CD14-positive monocyte (primary cell): ENCODE measurements around the gene C3AR1. TPM values are rescaled to one million over a fixed set of nuclear protein-coding genes. Genes with fewer than 3 reads are reported as not detected.
A peak's percentile ranks its signal among the peaks of the same experiment; 100 is the strongest.
"Not testable (repeated sequence)": the region's sequence is repeated elsewhere in the genome, so short reads cannot be mapped to it uniquely, and the experiment has no call there.

Source experiments
- DNase-seq, 3 donors: peaks; one replicate each; pipeline ENCODE4 v3.0.0-alpha.2; 2011 to 2022
- H2AFZ ChIP-seq: 2 replicates; pipeline ENCODE4 v1.6.0; 2012; ENCODE audit warnings: mild to moderate bottlenecking, low read depth, low read length, inconsistent platforms; ENCODE audit not compliant: insufficient read depth, poor library complexity, severe bottlenecking
- H3K27ac ChIP-seq, 2 donors: 1 replicate in 1 of 2; 2 replicates in 1 of 2; pipeline ENCODE4 v1.5.1; 2012 to 2013; ENCODE audit warnings: low read length in 2 of 2, control low read depth in 1 of 2, inconsistent platforms in 1 of 2, low read depth in 1 of 2, mild to moderate bottlenecking in 1 of 2
- H3K27me3 ChIP-seq, 2 donors: one replicate each; pipeline versions ENCODE4 v1.6.0 to v1.6.1; 2011 to 2013; ENCODE audit warnings: low read length in 2 of 2; ENCODE audit not compliant: control insufficient read depth in 2 of 2, insufficient read depth in 2 of 2
- H3K36me3 ChIP-seq, 2 donors: replicated peaks in 1 of 2; 1 replicate in 1 of 2; 2 replicates in 1 of 2; pipeline versions ENCODE4 v1.5.1 to v1.6.1; 2012 to 2013; ENCODE audit warnings: low read length in 2 of 2, control low read depth in 1 of 2, inconsistent platforms in 1 of 2, mild to moderate bottlenecking in 1 of 2; ENCODE audit not compliant: insufficient read depth in 2 of 2, control insufficient read depth in 1 of 2
- H3K4me1 ChIP-seq, 2 donors: 1 replicate in 1 of 2; 2 replicates in 1 of 2; pipeline versions ENCODE4 v1.5.1 to v1.6.1; 2012 to 2013; ENCODE audit warnings: low read length in 2 of 2, control low read depth in 1 of 2, inconsistent platforms in 1 of 2, mild to moderate bottlenecking in 1 of 2, moderate library complexity in 1 of 2; ENCODE audit not compliant: insufficient read depth in 2 of 2, control insufficient read depth in 1 of 2
- H3K4me2 ChIP-seq: replicated peaks from 2 replicates; pipeline ENCODE3; 2012; ENCODE audit warnings: low read length, moderate library complexity, mild to moderate bottlenecking; ENCODE audit not compliant: poor library complexity, severe bottlenecking; ENCODE audit errors: extremely low read depth
- H3K4me3 ChIP-seq, 3 experiments: fragments of 200-600 bp in 1 of 3; sonication (generic) in 1 of 3; replicated peaks in 1 of 3; 1 replicate in 2 of 3; 2 replicates in 1 of 3; pipeline ENCODE4 v1.5.1; 2011 to 2013; ENCODE audit warnings: low read length in 3 of 3, mild to moderate bottlenecking in 3 of 3, control low read depth in 2 of 3, low read depth in 2 of 3, inconsistent platforms in 1 of 3, moderate library complexity in 1 of 3
- H3K79me2 ChIP-seq: 2 replicates; pipeline ENCODE4 v1.6.0; 2012; ENCODE audit warnings: mild to moderate bottlenecking, control low read depth, inconsistent platforms, low read length, moderate library complexity; ENCODE audit not compliant: insufficient read depth
- H3K9ac ChIP-seq: 2 replicates; pipeline ENCODE4 v1.6.0; 2017; ENCODE audit warnings: low read length, mild to moderate bottlenecking; ENCODE audit not compliant: insufficient read depth, poor library complexity, severe bottlenecking
- H3K9me3 ChIP-seq, 2 donors: replicated peaks in 1 of 2; 1 replicate in 1 of 2; 2 replicates in 1 of 2; pipeline versions ENCODE4 v1.5.1 to v1.6.1; 2012 to 2013; ENCODE audit warnings: low read length in 2 of 2, control low read depth in 1 of 2; ENCODE audit not compliant: control insufficient read depth in 1 of 2, insufficient read depth in 1 of 2
- H4K20me1 ChIP-seq: 2 replicates; pipeline ENCODE4 v1.6.0; 2012; ENCODE audit warnings: mild to moderate bottlenecking, low read length, control low read depth, moderate library complexity; ENCODE audit not compliant: insufficient read depth
- H3K27ac Mint-ChIP-seq, 7 donors: one replicate each; pipeline ENCODE4 v1.8.0; 2020; ENCODE audit warnings: mild to moderate bottlenecking in 7 of 7, mixed read lengths in 7 of 7, moderate library complexity in 6 of 7, inconsistent platforms in 2 of 7
- H3K27me3 Mint-ChIP-seq, 3 donors: one replicate each; pipeline ENCODE4 v1.8.0; 2021 to 2022; ENCODE audit warnings: low read depth in 3 of 3, mild to moderate bottlenecking in 3 of 3, mixed read lengths in 3 of 3, moderate library complexity in 3 of 3, inconsistent platforms in 1 of 3
- H3K36me3 Mint-ChIP-seq, 2 donors: one replicate each; pipeline ENCODE4 v1.8.0; 2020; ENCODE audit warnings: mixed read lengths in 2 of 2, inconsistent platforms in 1 of 2, mild to moderate bottlenecking in 1 of 2
- H3K4me1 Mint-ChIP-seq: one replicate; pipeline ENCODE4 v1.8.0; 2020; ENCODE audit warnings: mild to moderate bottlenecking, mixed read lengths
- H3K4me3 Mint-ChIP-seq, 2 donors: one replicate each; pipeline ENCODE4 v1.8.0; 2020; ENCODE audit warnings: mild to moderate bottlenecking in 2 of 2, mixed read lengths in 2 of 2, moderate library complexity in 1 of 2
- H3K9me3 Mint-ChIP-seq, 7 donors: one replicate each; pipeline ENCODE4 v1.8.0; 2020 to 2022; ENCODE audit warnings: mixed read lengths in 7 of 7, mild to moderate bottlenecking in 6 of 7, moderate library complexity in 6 of 7, inconsistent platforms in 2 of 7
- WGBS: methylation state at CpG from one replicate; pipeline ENCODE4 v1.1.5; 2013; ENCODE audit warnings: missing lambda C conversion rate; ENCODE audit not compliant: insufficient coverage; 5-methylcytosine and 5-hydroxymethylcytosine counted together
- intact Hi-C, 2 donors: fragments of 100-400 bp; cut with micrococcal nuclease; formaldehyde crosslinking; loops; one replicate each; pipeline versions ENCODE4 v1.15.0 to v1.15.1; 2023
- polyA plus RNA-seq, 3 donors: library from polyadenylated mRNA; depleted of rRNA in 1 of 3; unstranded in 2 of 3; stranded (reverse) in 1 of 3; fragments of 300-500 nt in 2 of 3; fragments of >200 nt in 1 of 3; fragmentation: Illumina TruSeq in 2 of 3; gene quantifications; 1 replicate in 2 of 3; 2 replicates in 1 of 3; pipeline ENCODE4 v1.2.3, GENCODE V29; 2012 to 2021
- TF ChIP-seq, protein P1 (sequence below): fragments of 200-600 bp; IDR thresholded peaks from one replicate; pipeline ENCODE4 v1.8.0; 2022; ENCODE audit warnings: antibody characterized with exemption, mild to moderate bottlenecking

C3AR1 gene
- polyA plus RNA-seq, 3 donors = 60.7 to 222 (median 67.3) TPM

DNA sequence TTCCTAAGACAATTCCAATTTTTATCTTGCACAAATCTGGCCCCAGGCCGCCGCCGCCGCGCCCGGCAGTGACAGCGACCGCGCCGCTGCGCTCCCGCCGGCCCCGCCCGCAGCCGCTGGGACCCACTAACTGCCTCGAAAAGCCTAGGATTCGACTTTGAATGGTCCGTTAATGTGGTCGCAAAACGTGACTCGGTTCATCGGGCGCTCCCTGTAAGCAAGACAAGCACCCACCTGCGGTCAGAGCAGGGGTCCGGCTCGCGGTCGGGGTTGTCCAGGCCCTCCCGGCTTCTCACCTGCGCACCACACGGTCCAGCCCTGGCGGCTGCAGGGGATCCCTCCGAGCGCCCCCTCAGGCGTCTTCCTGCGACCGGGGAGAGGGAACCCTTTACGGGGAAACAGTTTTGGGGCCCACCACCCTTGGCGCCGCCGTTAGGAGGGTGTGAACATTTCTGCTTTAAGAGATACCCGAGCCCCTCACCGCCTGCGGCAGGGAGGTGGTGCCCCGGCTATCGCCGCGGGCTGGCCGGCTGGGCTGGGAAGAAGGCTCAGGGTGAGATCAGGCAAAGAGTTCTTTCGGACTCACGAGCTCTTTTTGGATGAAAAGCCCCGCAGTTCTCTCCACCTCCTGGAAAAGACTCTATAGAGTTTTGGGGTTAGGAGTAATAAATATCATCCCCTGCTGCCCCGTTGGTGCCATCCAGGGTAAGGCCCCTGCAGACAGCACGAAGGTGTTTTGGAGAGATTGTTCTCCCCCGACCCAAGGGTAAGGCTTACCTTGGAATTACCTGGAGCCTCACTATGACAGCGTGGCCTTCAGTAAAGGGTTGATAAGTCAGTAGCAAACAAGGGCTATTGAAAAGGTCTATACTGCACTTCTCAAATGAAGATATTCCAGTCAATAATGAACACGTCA is 47.2 kb downstream of the C3AR1 start:
- Histone ChIP-seq H4K20me1 (no peaks in the 10 kb centered on the region), H3K9ac (peak overlapping the region; percentile 43), H3K36me3 (no peaks in the 10 kb centered on the region), H3K4me2 (peak overlapping the region; percentile 69), H3K27me3 (peaks cover 14 to 35% of the 10 kb centered on the region in 2 donors), H3K4me3 (peak overlapping the region in 2 of 3 experiments; percentile 21 to 67), H2AFZ (peak overlapping the region; percentile 79), H3K4me1 (peaks cover 8 to 13% of the 10 kb centered on the region in 2 donors), H3K27ac (no peak overlapping the region), H3K9me3 (peaks cover 0 to 4% of the 10 kb centered on the region in 2 donors), H3K79me2 (no peaks in the 10 kb centered on the region)
- peaks cover 14% of the 10 kb centered on the region for H3K4me1 Mint-ChIP-seq
- no peak for DNase-seq
- H3K4me3 Mint-ChIP-seq = peak overlapping the region; percentile 31 to 80
- TF ChIP-seq, protein P1, sequence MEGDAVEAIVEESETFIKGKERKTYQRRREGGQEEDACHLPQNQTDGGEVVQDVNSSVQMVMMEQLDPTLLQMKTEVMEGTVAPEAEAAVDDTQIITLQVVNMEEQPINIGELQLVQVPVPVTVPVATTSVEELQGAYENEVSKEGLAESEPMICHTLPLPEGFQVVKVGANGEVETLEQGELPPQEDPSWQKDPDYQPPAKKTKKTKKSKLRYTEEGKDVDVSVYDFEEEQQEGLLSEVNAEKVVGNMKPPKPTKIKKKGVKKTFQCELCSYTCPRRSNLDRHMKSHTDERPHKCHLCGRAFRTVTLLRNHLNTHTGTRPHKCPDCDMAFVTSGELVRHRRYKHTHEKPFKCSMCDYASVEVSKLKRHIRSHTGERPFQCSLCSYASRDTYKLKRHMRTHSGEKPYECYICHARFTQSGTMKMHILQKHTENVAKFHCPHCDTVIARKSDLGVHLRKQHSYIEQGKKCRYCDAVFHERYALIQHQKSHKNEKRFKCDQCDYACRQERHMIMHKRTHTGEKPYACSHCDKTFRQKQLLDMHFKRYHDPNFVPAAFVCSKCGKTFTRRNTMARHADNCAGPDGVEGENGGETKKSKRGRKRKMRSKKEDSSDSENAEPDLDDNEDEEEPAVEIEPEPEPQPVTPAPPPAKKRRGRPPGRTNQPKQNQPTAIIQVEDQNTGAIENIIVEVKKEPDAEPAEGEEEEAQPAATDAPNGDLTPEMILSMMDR = no peak
- intact Hi-C loops = no loop called here
- peaks cover 0 to 7% (median 2%) of the 10 kb centered on the region in 7 donors for H3K9me3 Mint-ChIP-seq
- no peak overlapping the region for H3K27ac Mint-ChIP-seq
- under 1% methylated on average over 42 of the region's 58 CpGs for WGBS
- H3K27me3 Mint-ChIP-seq = peaks cover 34 to 43% (median 35%) of the 10 kb centered on the region in 3 donors
- peaks cover 0 to 3% of the 10 kb centered on the region in 2 donors for H3K36me3 Mint-ChIP-seq

DNA sequence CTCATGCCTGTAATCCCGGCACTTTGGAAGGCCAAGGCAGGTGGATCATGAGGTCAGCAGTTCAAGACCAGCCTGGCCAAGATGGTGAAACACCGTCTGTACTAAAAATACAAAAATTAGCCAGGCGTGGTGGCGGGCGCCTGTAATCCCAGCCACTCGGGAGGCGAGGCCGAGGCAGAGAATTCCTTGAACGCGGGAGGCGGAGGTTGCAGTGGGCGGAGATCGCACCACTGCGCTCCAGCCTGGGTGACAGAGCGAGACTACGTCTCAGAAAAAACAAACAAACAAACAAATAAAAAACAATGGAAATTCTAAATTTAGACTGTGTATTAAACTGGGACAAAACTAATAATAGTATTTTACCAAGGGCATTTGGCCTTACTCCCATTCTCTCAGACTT is 47.9 kb downstream of the C3AR1 start:
- H3K9ac ChIP-seq, H2AFZ ChIP-seq: not testable (repeated sequence)

More for the DNA sequence above, 47.9 kb downstream of the C3AR1 start:
- 85% methylated on average over 10 of the region's 16 CpGs for WGBS
- H3K9me3 Mint-ChIP-seq, H3K79me2 ChIP-seq, DNase-seq, H4K20me1 ChIP-seq, H3K27ac Mint-ChIP-seq, intact Hi-C loops, H3K27ac ChIP-seq, H3K36me3 Mint-ChIP-seq, H3K9me3 ChIP-seq, H3K36me3 ChIP-seq: not testable (repeated sequence)
- H3K27me3 Mint-ChIP-seq = peaks cover 34 to 43% (median 35%) of the 10 kb centered on the region in 3 donors
- Histone ChIP-seq H3K27me3 (peaks cover 14 to 35% of the 10 kb centered on the region in 2 donors), H3K4me1 (peaks cover 8 to 13% of the 10 kb centered on the region in 2 donors), H3K4me3 (peak overlapping the region in 1 of 3 experiments; percentile 67), H3K4me2 (peak overlapping the region; percentile 69)
- peak overlapping the region; percentile 31 to 80 for H3K4me3 Mint-ChIP-seq
- peaks cover 14% of the 10 kb centered on the region for H3K4me1 Mint-ChIP-seq
